NOMO-1 treated with dmso at 0.1 percent for 144 hours (cell line): ENCODE results near the gene ALK.

Experiments used
- DNase-seq: peaks from one replicate; lab custom pipeline; 2025; ENCODE audit not compliant: unreplicated experiment; lab: John Stamatoyannopoulos, UW

The ALK gene

DNA sequence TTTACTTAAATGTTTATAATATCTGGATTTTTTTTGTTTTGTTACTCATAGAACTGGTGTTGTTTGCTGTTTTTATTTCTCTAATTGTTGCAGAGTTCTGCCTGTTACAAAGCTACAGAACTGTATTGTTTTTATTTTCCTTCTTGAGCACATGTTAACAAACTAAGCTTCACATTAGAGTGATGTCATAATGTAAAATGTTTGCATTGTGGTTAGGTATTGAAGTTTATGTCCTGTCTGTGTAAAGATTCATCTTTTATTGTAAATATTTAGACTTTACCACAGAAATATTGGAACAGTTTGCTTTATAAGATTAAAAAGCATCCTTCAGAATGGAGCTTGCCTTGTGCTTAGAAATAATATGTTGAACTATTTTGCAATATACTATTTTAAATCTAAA, 738.5 kb downstream of the ALK start:
- no peak for DNase-seq

- no peak for DNase-seq
These were observed 739.1 kb downstream of the ALK start for GRCh38 chr2:29182334-29182733.

- no peak for DNase-seq
These were observed 746.0 kb downstream of the ALK start for GRCh38 chr2:29175338-29175737.

DNA sequence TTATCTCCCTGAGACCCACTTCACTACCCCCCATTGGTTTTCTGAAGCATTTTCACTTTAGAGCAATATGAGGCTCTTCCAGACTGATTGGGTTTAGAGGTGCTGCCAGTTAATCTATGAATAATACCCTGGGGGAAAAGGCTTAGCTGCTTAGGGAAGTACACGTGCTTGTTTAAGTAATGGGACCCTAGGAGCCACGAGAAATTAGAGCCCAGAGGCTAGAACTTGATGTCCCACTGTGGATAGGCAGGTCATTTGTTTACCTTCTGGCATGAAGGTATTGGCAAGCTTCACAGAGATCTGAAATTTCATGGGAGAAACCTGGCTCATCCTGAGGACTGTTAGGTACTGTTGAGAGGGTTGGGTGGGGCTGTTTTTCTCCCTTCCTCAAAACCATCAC, 746.4 kb downstream of the ALK start:
- DNase-seq = no peak

- DNase-seq = no peak
These were observed 754.9 kb downstream of the ALK start for GRCh38 chr2:29166242-29167039.

DNA sequence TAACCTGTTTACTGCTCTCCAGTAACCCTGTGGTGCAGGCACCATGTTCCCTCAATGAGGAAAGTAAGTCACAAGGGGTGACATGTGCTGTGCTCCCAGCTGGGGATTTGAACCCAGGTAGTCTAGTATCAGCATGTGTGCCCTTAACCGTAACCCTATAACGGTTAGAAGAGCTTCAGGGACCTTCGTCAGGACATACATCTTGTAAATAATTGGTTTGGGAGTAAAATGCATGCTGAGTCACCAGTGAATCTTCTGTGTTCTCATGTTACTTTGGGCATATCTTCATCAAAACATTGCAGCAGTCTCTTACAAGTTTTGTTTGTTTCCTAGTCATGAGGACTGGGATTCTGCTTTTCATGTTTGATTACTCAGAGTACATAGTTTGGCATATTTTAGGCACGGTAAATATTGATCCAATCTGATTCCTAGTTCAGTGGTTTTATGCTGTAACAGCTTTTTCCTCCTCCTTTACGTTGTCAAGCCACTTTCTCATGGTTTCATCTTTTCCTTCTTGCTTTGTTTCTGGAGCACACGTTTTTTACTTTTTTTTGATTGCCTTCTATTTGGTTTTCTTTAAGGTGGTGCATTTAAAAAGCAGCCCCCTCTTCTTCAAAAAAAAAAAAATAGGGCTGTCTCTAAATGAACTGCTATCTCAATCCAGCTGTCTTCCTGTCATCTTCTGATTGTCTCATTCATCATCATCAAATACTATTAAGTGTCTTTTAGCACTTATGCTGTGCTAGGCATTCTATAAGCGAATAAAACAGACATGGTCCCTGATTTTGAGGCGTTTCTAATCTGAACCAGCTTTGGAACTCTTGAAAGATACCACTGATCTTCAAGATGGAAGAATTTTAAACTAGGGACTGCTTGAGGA, 755.8 kb downstream of the ALK start:
- no peak for DNase-seq

- DNase-seq = no peak
These were observed 757.1 kb downstream of the ALK start for GRCh38 chr2:29164091-29164846.

GRCh38 chr2:29162204-29162928, 759.0 kb downstream of the ALK start:
- DNase-seq = no peak

DNA sequence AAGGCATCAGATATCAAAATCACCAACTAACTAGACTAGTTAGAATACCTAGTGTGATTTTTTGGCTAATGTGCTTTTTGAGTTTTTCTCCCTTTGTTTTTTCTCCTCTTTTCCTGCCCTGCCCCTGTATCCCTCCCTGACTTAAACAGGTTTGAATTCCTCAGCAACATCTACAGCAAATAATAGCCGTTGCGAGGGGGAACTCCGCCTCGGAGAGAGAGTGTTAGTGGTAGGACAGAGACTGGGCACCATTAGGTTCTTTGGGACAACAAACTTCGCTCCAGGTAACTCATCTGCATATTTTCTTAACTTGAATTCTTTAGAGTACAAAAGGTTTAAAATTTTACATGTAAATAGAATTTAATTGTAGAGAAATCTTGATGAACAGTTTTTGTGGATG, 761.2 kb downstream of the ALK start:
- DNase-seq = no peak

DNA sequence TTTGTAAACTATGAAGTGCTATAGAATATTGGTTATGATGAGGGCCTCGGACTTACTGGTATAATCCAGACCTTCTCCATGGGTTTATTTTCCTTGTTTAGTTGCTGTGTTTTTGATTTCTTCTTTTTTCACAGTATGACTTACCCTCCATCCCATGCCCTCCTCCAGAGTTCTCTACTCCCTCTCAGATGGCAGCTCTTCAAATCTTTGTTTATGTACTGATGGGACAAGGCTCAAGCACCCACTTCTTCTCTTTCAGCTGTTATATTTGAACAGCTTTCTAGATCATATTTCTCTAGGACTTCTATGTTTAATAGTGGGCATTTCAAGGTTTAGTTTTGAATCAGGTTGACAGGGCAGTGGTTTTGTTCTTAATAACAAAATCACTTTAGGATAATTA, 762.3 kb downstream of the ALK start:
- no peak for DNase-seq

- DNase-seq = no peak
These were observed 764.3 kb downstream of the ALK start for GRCh38 chr2:29157131-29157530.

DNA sequence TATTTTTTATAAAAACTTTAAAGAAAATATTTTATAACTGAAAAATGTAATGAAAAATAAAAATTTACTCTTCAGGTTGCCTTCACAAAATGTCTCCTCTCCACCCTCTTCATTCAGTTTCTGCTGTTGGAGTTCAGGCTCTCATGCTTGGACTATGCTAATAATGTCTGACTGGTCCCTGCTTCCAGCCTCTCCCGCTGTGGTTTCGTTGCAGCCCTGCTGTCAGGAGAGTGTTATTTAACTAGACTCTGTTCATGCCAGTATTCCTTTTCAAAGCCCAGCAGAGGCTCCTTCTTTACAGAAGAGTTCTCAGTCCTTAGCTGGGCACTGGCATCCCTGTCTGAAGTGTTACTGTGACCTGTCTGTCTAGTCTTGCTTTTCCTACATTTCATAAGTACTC, 765.8 kb downstream of the ALK start:
- no peak for DNase-seq

DNA sequence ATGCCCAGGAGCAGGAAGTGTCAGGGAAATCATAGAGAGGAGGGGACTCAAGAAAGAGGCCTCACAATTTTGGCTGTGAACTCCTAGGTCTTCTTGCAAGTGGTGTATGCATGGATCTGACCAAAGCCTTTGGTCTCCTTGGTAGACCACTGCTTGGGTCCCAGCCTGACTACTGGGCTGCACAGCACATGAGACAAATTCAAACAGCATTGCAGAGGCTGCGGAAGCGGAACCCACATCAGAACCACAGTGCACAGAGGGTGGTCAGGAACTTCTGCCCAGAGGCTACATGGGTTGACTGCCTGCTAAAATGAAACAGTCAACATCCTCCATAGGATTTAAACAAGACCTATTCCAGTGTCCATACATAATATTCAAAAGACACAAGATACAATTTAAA, 766.8 kb downstream of the ALK start:
- DNase-seq = no peak

DNA sequence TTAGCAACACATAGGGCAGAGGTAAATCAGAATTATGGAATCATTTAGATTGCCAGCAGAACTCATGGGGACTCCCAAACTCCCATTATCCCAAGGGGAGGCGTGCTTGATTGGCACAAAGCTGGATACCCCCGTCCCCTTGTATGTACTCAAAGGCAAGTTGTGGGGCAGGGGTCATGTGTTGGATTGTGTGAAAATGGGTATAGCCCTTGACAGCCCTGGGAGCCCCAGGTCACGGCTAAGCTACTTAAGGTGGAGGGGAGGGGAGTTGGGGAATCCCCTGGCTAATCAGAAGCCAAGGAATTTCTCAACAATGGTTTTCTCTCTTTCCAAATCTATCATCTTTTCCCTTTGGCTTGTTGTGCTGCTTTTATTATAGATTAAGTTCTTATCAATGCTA, 773.4 kb downstream of the ALK start:
- no peak for DNase-seq

GRCh38 chr2:29146197-29146596, 775.2 kb downstream of the ALK start:
- no peak for DNase-seq

GRCh38 chr2:29143657-29144056, 777.7 kb downstream of the ALK start:
- DNase-seq = no peak
